NCI-H345 treated with DMSO at 0.1 percent for 48 hours (cell line): ENCODE results near the gene TCF25.
"Not testable (repeated sequence)": the region's sequence is repeated elsewhere in the genome, so short reads cannot be mapped to it uniquely, and the experiment has no call there.

Experiments used
- DNase-seq: peaks from one replicate; lab custom pipeline; 2025; ENCODE audit not compliant: unreplicated experiment; lab: John Stamatoyannopoulos, UW

The TCF25 gene

GRCh38 chr16:89873109-89873971, at the start of gene TCF25:
TCF25 (plus strand) TSS chr16:89873592; CDS start chr16:89873668, 76 bp downstream.
- DNase-seq = peak; percentile 56

- peak; percentile 13 for DNase-seq
These were observed 49.6 kb upstream of the TCF25 start for GRCh38 chr16:89823824-89824148.

- DNase-seq = no peak
These were observed 46.6 kb upstream of the TCF25 start for GRCh38 chr16:89826531-89827382.

GRCh38 chr16:89827383-89828198, 45.8 kb upstream of the TCF25 start:
- no peak for DNase-seq

- DNase-seq = peak; percentile 8
These were observed 45.1 kb upstream of the TCF25 start, which contains the start of gene SPIRE2 for GRCh38 chr16:89828199-89828869. SPIRE2 (plus strand) TSS chr16:89828475; CDS start chr16:89828551, 76 bp downstream.

GRCh38 chr16:89828870-89829629, 44.3 kb upstream of the TCF25 start:
- DNase-seq = no peak

GRCh38 chr16:89829630-89830437, 43.6 kb upstream of the TCF25 start:
- DNase-seq = no peak

- no peak for DNase-seq
These were observed 41.5 kb upstream of the TCF25 start for GRCh38 chr16:89831810-89832328.

- not testable (repeated sequence) for DNase-seq
These were observed 39.6 kb upstream of the TCF25 start for GRCh38 chr16:89833664-89834363.

- not testable (repeated sequence) for DNase-seq
These were observed 38.5 kb upstream of the TCF25 start for GRCh38 chr16:89834813-89835363.

- DNase-seq = not testable (repeated sequence)
These were observed 36.9 kb upstream of the TCF25 start for GRCh38 chr16:89836484-89836883.

GRCh38 chr16:89837014-89837546, 36.3 kb upstream of the TCF25 start:
- DNase-seq = no peak

GRCh38 chr16:89841275-89841674, 32.1 kb upstream of the TCF25 start:
- no peak for DNase-seq

GRCh38 chr16:89842471-89843408, 30.7 kb upstream of the TCF25 start:
- DNase-seq = no peak

GRCh38 chr16:89843409-89844350, 29.7 kb upstream of the TCF25 start:
- no peak for DNase-seq
